ENCODE measurements around the gene VPS8.

DNA sequence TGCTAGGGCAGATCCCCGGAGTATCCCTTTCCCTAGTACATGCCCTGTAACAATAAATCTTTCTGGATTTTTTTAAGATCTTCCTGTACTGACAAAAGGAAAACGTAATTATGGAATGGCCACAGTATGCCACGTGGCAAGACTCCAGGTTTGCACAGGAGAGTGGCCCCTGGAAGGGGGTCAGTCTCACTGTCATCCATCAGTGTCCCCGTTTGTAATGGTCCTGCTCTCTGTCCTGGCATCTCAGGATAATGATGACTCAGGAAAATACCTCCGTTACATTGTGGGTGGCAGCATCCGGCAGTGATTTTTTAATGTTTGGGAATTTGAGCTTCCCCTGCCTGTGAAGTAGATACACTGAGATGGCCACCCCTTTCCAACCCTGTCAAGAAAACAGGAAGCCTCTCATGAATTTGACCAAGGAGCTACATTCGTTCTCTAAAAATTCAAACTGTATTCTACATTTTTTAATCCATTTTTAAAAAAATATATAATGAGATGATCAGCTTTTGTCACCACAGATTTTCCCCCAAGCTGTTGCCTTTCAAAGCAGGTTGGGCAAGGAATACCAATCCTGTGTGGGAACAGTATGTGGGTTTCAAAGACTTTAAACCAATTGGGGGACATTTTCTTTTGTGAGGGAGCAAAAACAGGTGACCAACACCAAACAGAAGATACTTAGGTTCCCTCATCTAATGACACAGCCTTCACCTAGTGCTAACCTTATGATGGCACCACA, 230.5 kb downstream of the VPS8 start:
- TF ChIP-seq POLR2A (IDR thresholded peaks at IDR 0.05; ENCODE audit: low read depth, low read length) = no peak
- TF ChIP-seq POLR2AphosphoS5 (IDR thresholded peaks at IDR 0.05; ENCODE audit: low read depth, low read length) = no peak
- no peak for TF ChIP-seq SPI1 (IDR thresholded peaks at IDR 0.05; ENCODE audit: low read depth, low read length)
- TF ChIP-seq PAX5 (IDR thresholded peaks at IDR 0.05; ENCODE audit: insufficient read depth, low read length, severe bottlenecking) = no peak

Measured in GM12891 (cell line).